ENCODE results near the gene TCF12.

Gene TCF12

GRCh38 chr15:57296473-57297162 is 378.2 kb downstream of the TCF12 start:
- no peak for DNase-seq (ENCODE audit: low spot score)

GRCh38 chr15:57297163-57297593 is 378.7 kb downstream of the TCF12 start:
- DNase-seq (ENCODE audit: low spot score), result no peak

DNA sequence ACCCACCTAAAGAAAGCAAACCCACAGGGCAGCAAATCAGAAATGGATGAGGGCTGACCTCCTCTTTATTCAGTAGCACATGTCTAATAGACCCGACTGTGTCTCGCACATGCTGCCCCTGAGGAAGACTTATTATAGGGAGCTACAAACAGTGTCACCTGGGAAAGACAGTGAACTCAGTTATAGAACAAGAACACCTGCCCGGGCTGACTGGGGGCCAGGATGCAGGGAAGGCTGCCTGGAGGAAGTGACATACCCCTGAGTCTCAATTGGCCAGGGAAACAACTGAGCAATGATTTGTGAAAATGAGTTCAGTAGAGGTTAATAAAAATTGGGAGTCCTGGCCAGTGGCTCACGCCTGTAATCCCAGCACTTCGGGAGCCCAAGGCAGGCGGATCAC is 379.2 kb downstream of the TCF12 start:
- no peak for DNase-seq (ENCODE audit: low spot score)

DNA sequence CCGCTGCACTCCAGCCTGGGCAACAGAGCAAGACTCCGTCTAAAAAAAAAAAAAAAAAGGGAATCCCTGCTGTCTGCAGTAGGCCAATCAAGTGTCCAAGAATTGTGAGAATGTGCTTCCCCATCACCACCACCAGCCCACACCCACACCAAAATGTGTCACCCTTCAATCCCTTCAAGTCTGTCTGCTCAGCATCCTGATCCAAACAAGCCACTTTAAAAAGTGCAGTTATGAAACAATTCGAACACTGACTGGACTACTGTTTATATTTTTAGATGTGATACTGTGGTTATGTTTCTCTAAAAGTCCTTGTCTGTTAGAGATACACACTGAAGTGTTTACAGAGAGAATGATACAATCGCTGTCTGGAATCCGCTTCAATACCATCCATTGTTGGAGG is 379.8 kb downstream of the TCF12 start:
- no peak for DNase-seq (ENCODE audit: low spot score)

DNA sequence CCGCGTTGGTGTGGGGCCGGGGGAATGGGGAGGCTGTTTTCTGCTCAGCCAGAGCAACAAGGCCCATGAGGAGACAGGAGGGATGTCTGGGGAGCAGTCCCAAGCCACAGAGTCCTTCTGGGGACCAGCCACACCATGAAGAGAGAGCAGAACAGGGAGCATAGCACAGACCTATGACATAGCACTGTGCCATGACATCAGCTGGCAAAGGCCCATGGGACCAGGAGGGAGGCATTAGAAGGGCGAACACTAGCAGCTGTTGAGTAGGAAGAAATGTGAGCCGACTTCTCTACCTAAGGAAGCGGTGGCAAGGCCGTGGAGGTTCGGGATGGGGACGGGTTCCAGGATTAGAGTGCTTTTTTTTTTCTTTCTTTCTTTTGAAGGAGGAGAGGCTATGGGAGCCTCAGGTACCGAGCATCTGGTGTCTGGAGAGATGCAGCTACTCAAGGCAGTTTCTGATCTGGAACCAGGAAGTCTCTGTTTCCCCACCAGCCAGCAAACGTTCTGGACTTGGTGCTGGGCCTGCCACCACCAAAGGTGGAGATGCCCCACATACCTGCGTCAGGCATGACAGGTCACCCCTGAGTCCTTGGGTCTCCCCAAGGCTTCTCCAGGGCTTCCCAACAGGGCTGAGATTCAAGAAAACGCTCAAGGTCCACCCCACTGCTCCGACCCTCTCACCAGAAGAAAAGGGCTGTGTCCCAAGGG is 380.6 kb downstream of the TCF12 start:
- DNase-seq (ENCODE audit: low spot score), result no peak

DNA sequence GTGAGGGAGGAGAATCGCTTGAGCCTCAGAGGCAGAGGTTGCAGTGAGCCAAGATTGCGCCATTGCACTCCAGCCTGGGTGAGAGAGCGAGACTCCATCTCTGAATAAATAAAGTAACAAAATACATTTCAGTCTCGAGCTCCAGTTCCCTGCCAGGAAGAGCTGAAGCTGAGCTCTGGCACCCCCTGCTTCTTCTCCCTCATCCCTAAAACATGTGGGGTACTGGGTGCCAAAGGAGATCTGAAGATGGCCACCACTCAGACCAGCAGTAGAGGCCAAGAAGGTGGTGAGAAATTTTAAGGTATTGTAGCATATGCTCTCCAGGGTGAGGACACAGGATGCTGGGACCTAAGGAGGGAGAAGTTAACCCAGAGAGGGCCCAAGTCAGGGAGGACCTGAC is 382.9 kb downstream of the TCF12 start:
- DNase-seq (ENCODE audit: low spot score), result no peak

- no peak for DNase-seq (ENCODE audit: low spot score)
Measured at GRCh38 chr15:57302640-57303257, 384.3 kb downstream of the TCF12 start.

- DNase-seq (ENCODE audit: low spot score), result no peak
Measured at GRCh38 chr15:57305009-57305408, 386.6 kb downstream of the TCF12 start.

DNA sequence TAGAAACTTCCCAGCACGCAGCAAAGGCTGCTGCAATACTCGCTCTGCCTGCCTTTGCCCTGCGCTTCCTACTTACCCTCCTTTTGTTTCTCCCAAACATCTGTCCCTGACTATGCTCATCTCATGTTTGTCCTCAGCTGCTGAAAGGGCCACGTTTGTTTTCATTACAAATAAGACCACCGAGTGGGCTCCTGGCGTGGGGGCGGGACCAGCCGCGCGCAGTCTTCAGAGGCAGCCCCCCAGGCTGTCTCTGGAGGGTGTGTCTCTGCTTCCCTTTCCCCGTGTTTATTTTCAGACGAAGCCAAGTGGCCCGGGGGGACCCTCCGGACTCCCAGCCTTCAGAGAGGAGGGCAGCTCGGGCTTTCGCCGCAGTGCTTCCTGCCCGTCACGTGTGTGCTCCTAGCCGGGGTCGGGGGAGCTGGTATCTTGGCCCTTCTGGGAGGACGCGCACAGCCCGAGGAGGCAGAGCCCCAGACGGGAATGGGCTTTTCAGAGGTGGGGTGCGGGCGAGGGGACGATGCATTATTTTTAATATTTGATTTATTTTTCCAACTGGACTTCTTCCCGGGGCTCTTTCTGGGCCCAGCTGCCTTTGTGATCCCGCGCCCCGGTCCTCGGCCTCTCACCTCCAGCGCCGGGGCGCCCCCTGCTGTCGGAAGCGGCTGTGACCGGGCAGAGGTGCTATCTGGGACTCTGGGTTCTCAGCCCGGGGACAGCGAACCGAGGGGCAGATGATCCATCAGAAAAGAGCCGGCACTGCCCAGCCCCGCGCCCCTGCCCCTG is 387.9 kb downstream of the TCF12 start:
- DNase-seq (ENCODE audit: low spot score), result no peak

DNA sequence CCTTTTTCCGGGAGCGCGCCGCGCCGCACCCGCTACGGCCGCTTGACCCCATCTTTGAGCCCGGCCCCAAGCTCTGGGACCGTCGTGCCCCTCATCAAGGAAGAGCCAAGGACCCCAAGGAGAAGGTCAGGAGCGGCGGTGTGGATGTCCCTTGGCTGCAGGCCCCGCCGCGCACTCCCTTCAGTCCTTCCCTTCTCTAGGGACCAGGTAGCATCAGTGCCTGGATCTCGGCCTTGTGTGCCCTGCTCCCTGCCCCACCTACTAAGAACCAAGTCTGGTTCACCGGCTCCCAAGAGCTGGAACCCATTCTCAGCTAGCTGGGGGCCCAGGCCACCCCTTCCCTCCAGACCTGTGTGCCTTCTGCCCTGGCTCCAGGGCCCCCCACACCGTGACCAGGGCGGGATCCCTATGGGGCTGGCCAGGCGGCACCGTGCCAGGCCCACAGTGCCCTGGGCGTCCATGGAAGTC is 388.5 kb downstream of the TCF12 start:
- DNase-seq (ENCODE audit: low spot score), result no peak

GRCh38 chr15:57307527-57308169 is 389.2 kb downstream of the TCF12 start:
- DNase-seq (ENCODE audit: low spot score), result no peak

DNA sequence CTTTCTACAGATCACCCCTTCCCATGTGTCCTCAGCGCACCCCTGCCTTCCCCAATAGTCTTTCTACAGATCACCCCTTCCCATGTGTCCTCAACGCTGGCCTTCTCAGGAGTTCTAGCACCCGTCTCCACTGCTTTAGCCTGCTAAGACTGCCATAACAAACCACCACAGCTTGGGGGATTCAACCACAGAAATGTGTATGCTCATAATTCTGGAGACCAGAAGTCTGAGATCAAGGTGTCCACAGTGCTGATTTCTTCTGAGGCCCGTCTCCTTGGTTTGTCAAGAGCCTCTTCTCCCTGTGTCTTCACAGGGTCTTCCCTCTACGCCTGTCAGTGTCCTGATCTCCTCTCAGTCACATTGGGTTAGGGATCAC is 389.7 kb downstream of the TCF12 start:
- no peak for DNase-seq (ENCODE audit: low spot score)

GRCh38 chr15:57309856-57310760 is 391.7 kb downstream of the TCF12 start:
- DNase-seq (ENCODE audit: low spot score), result no peak

DNA sequence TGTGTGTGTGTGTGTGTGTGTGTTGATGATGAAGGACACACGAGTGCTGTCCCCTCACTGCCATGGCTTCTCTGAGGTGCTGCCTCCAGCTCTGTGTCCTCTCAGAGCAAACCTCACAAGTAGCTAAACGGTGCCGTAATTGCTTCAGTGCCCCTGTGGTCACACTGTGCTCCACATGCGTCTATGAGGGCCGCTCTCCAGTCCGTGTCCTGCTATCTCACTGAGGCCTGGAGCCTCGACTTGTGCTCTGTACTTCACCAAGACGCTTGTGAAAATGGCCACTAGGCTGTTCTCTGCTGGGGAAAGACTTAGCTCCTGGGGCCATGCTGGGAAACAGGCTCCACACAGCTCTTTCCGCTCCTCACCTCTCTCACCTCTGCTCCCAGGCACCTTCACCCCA is 392.4 kb downstream of the TCF12 start:
- DNase-seq (ENCODE audit: low spot score), result no peak

GRCh38 chr15:57312006-57312317 is 393.5 kb downstream of the TCF12 start:
- no peak for DNase-seq (ENCODE audit: low spot score)

GRCh38 chr15:57312318-57313133 is 394.1 kb downstream of the TCF12 start:
- DNase-seq (ENCODE audit: low spot score), result no peak

- no peak for DNase-seq (ENCODE audit: low spot score)
Measured at GRCh38 chr15:57313134-57313483, 394.7 kb downstream of the TCF12 start.

GRCh38 chr15:57314221-57314620 is 395.8 kb downstream of the TCF12 start:
- DNase-seq (ENCODE audit: low spot score), result no peak

GRCh38 chr15:57316451-57316850 is 398.0 kb downstream of the TCF12 start:
- no peak for DNase-seq (ENCODE audit: low spot score)
